Measurements from ENCODE around the gene PPP2CA. TPM values are rescaled to one million over a fixed set of nuclear protein-coding genes. Genes with fewer than 3 reads are reported as not detected.

Gene PPP2CA
- total RNA-seq, 4 donors from 2014 or later: 89.0 to 142 (median 115) TPM

DNA sequence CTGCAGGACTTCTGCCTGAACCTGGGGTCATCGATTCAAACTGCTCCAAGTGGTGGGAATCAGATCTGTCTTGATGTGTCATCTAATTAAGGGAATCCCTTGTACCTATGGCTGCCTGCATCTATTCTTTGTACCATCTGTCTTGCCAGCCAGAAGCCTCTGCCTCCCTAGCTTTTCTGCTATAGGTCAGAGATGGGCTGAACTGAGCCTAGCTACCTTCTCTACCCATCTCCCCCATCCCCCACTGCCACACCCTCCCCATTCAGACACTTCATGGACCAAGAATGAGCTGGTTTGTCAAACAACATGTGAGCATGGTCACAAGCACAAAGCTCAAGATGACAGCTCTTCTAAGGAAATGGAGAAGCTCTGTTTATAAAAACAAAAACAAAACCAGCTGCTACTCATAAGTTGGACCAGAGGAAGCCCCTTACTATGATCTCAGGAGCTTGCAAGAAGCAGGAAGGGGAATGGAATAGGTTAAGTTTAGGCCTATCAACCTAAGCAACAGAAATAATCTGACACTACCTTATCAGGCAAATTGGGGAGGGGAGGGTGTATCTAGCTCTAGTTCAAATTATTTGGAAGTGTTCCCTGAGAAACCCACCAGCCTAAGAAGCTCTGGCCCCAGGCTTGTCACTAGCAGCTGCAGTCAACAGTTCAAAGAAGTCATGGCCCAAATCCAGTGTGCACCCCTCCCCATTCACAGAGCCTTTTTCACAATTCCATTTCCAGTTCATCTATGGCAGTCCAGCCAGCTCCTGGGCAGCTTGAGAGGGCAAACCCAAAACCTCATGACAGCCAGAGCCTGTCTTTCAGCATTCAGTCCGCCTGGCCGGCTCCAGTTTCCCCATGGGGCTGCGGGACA is 79.0 kb downstream of the PPP2CA start:
- Histone ChIP-seq H3K9me3 (no peaks in the 10 kb centered on the region), H3K36me3 (peaks cover 32 to 96% (median 78%) of the 10 kb centered on the region in 4 donors), H3K27me3 (no peaks in the 10 kb centered on the region), H3K4me1 (peaks cover 38 to 55% (median 45%) of the 10 kb centered on the region in 4 donors), H3K4me3 (no peak overlapping the region), H3K27ac (replicated peaks in 1 of 4) (no peak overlapping the region)
- no peak for DNase-seq (ENCODE audit: extremely low spot score)
- whole genome bisulfite sequencing: 74% methylated on average over 4 of the region's 4 CpGs
- intact Hi-C loops (cut with DNase I): loop anchor here (5.0 kb wide), 1 partner anchor 110 kb away; no protein-coding TSS in a partner anchor
- TF ChIP-seq EP300 (IDR thresholded peaks at IDR 0.05) (no peak), POLR2AphosphoS5 (IDR thresholded peaks at IDR 0.05) (no peak)

DNA sequence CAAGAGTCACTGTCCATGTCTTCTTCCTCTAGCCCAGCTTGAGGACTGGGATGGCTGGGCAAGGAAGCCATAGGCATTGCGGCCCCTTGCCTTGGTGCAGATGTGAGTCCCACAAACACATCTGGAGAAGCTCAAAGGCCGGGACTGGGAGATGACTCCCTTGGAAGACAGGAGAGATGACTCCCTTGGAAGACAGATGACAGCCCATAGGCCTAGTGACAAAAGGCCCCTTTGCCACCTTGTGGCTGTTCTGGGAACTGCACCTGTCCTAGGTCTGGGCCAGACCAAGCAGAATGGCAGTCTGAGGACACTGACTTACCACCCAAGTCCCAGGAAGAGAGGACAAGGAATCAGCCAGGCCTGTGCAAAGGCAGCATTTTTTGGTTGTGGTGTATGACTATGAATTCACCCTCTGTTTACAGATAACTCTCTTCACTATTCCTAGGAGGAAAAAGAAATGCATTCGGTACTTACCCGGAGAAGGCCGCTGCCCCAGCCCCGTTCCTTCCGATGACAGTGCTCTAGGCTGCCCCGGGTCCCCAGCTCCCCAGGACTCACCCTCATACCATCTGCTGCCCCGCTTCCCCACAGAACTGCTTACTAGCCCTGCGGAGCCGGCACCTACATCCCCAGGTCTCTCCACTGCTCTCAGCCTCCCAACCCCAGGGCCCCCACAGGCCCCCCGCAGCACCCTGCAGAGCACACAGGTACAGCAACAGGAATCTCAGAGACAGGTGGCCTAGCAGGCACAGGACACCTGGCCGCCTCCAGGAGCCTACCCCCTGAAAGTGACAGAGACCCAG is 79.9 kb downstream of the PPP2CA start:
- TF ChIP-seq POLR2AphosphoS5 (IDR thresholded peaks at IDR 0.05): peak in 1 of 2 donors; percentile 10
- TF ChIP-seq, protein P1, sequence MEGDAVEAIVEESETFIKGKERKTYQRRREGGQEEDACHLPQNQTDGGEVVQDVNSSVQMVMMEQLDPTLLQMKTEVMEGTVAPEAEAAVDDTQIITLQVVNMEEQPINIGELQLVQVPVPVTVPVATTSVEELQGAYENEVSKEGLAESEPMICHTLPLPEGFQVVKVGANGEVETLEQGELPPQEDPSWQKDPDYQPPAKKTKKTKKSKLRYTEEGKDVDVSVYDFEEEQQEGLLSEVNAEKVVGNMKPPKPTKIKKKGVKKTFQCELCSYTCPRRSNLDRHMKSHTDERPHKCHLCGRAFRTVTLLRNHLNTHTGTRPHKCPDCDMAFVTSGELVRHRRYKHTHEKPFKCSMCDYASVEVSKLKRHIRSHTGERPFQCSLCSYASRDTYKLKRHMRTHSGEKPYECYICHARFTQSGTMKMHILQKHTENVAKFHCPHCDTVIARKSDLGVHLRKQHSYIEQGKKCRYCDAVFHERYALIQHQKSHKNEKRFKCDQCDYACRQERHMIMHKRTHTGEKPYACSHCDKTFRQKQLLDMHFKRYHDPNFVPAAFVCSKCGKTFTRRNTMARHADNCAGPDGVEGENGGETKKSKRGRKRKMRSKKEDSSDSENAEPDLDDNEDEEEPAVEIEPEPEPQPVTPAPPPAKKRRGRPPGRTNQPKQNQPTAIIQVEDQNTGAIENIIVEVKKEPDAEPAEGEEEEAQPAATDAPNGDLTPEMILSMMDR (IDR thresholded peaks at IDR 0.05): peak; percentile 90 to 99 (median 90)
- TF ChIP-seq POLR2A (IDR thresholded peaks at IDR 0.05; ENCODE audit: low read depth): no peak
- intact Hi-C loops (cut with DNase I): loop anchor here (5.0 kb wide), 1 partner anchor 109 kb away; no protein-coding TSS in a partner anchor
- Histone ChIP-seq H3K27me3 (no peaks in the 10 kb centered on the region), H3K4me1 (peaks cover 34 to 62% (median 39%) of the 10 kb centered on the region in 4 donors), H3K4me3 (no peak overlapping the region), H3K9me3 (no peaks in the 10 kb centered on the region), H3K36me3 (peaks cover 31 to 96% (median 80%) of the 10 kb centered on the region in 4 donors), H3K27ac (replicated peaks in 1 of 4) (no peak overlapping the region)
- WGBS: 86% methylated on average over 12 of the region's 13 CpGs
- peak; percentile 93 for DNase-seq (ENCODE audit: extremely low spot score)

DNA sequence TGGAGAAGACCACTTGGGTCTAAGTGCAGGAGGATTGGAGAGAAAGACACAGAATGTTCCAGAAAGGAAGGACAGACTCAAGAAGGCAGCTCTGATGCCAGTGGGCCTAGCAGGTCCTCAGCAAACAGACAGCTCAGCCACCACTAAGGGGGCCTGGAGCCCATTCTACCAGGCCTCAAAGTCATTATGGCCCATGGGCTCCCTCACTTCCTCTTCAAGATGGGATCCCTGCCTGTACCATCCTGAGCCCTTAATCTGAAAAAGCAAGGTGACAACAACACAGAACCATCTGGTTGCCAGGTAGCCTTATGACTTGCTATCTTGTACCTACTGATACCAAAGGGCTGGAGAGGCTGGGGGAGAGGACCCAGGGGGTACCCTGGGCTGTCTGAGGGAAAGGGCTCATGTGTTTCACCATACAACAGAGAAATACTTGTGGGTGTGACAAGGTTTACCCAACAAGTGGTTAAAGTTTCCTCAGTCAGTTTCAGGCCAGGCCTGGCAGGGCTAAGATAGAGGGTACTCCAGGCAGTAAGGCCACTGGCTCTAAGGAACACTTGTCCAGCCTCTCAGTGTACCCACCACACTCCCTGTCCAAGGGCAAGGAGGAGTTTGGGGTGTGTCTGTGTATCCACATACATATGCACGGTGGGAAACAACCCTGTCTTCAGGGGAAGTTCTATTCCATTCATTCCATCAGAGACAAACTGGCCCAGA is 80.7 kb downstream of the PPP2CA start:
- TF ChIP-seq, protein P1 (IDR thresholded peaks at IDR 0.05): no peak
- TF ChIP-seq POLR2A (IDR thresholded peaks at IDR 0.05; ENCODE audit: low read depth): no peak
- no peak for TF ChIP-seq POLR2AphosphoS5 (IDR thresholded peaks at IDR 0.05)
- intact Hi-C loops (cut with DNase I): loop anchor here (5.0 kb wide), 1 partner anchor 108 kb away; no protein-coding TSS in a partner anchor
- no peak for DNase-seq (ENCODE audit: extremely low spot score)
- peaks cover 34 to 62% (median 38%) of the 10 kb centered on the region in 4 donors for H3K4me1 ChIP-seq
- no peaks in the 10 kb centered on the region for H3K27me3 ChIP-seq
- no peaks in the 10 kb centered on the region for H3K9me3 ChIP-seq
- no peak overlapping the region for H3K27ac ChIP-seq (replicated peaks in 1 of 4)
- no CpG with 5 or more reads among the region's 1 CpG for WGBS
- peaks cover 29 to 95% (median 80%) of the 10 kb centered on the region in 4 donors for H3K36me3 ChIP-seq
- H3K4me3 ChIP-seq: no peak overlapping the region

Small RNA genes within 50 kb of the gene (small RNA-seq; reads per million reads assigned to genes)
- gene MIR3661: 0 reads per million in 3 donors

Other genes starting within 250 kb of the PPP2CA start
- gene VDAC1, start 221.1 kb downstream of the PPP2CA start, total RNA-seq: 100 to 1,000 TPM; 113 to 125 (median 118) TPM
- gene TCF7, start 111.4 kb downstream of the PPP2CA start, total RNA-seq: 1 to 10 TPM in 3 of 4 donors, under 1 TPM in 1; 0.99 to 2.1 (median 1.5) TPM
- 100 to 1,000 TPM; 170 to 345 (median 322) TPM for gene SKP1, start 49.1 kb downstream of the PPP2CA start, total RNA-seq
- gene CDKL3, start 141.1 kb upstream of the PPP2CA start, total RNA-seq: 1 to 10 TPM; 1.1 to 4.6 (median 4.0) TPM
- 10 to 100 TPM; 38.2 to 96.3 (median 52.3) TPM for gene UBE2B, start 145.5 kb upstream of the PPP2CA start, total RNA-seq
- 10 to 100 TPM; 17.9 to 19.9 (median 18.8) TPM for gene CDKN2AIPNL, start 185.8 kb upstream of the PPP2CA start, total RNA-seq